Non-pigmented ciliary epithelial cell (primary cell): ENCODE measurements around the gene PWWP2B.

Experiments used
- DNase-seq: peaks from one replicate; pipeline ENCODE4 v3.0.0-alpha.2; 2010; ENCODE audit warnings: low read depth

The PWWP2B gene

GRCh38 chr10:132407846-132408278 lies 10.9 kb downstream of the PWWP2B start:
- no peak for DNase-seq

GRCh38 chr10:132408367-132408781 lies 11.4 kb downstream of the PWWP2B start:
- no peak for DNase-seq

GRCh38 chr10:132408823-132409666 lies 12.0 kb downstream of the PWWP2B start:
- DNase-seq: no peak

- no peak for DNase-seq
Observed at GRCh38 chr10:132409667-132410028, 12.6 kb downstream of the PWWP2B start.

- no peak for DNase-seq
Observed at GRCh38 chr10:132410056-132410778, 13.2 kb downstream of the PWWP2B start.

GRCh38 chr10:132410779-132411532 lies 14.0 kb downstream of the PWWP2B start:
- no peak for DNase-seq

GRCh38 chr10:132411561-132412253 lies 14.7 kb downstream of the PWWP2B start:
- DNase-seq: no peak

GRCh38 chr10:132412316-132413192 lies 15.6 kb downstream of the PWWP2B start:
- DNase-seq: no peak

- no peak for DNase-seq
Observed at GRCh38 chr10:132413226-132414205, 16.5 kb downstream of the PWWP2B start.

- DNase-seq: no peak
Observed at GRCh38 chr10:132414402-132415016, 17.5 kb downstream of the PWWP2B start.

GRCh38 chr10:132415255-132415654 lies 18.3 kb downstream of the PWWP2B start:
- DNase-seq: no peak

- no peak for DNase-seq
Observed at GRCh38 chr10:132415956-132416355, 19.0 kb downstream of the PWWP2B start.

GRCh38 chr10:132416566-132417256 lies 19.7 kb downstream of the PWWP2B start:
- no peak for DNase-seq

- no peak for DNase-seq
Observed at GRCh38 chr10:132417257-132417910, 20.4 kb downstream of the PWWP2B start.

GRCh38 chr10:132417957-132418441 lies 21.0 kb downstream of the PWWP2B start:
- DNase-seq: no peak

GRCh38 chr10:132418527-132419416 lies 21.8 kb downstream of the PWWP2B start:
- no peak for DNase-seq
